ENCODE data around the gene ARHGEF16.

Gene ARHGEF16

GRCh38 chr1:3453891-3454810 lies at the start of gene ARHGEF16:
Gene ARHGEF16, plus strand, starts transcription at chr1:3454665. Its CDS starts 8,420 bp downstream, at chr1:3463085.
- peak; percentile 78 for DNase-seq (ENCODE audit: low spot score)

GRCh38 chr1:3404801-3405200 lies 49.7 kb upstream of the ARHGEF16 start:
- no peak for DNase-seq (ENCODE audit: low spot score)

- no peak for DNase-seq (ENCODE audit: low spot score)
These were observed 49.0 kb upstream of the ARHGEF16 start for GRCh38 chr1:3405491-3405890.

GRCh38 chr1:3405974-3406867 lies 48.2 kb upstream of the ARHGEF16 start:
- no peak for DNase-seq (ENCODE audit: low spot score)

- DNase-seq (ENCODE audit: low spot score) = no peak
These were observed 47.4 kb upstream of the ARHGEF16 start for GRCh38 chr1:3407021-3407420.

- no peak for DNase-seq (ENCODE audit: low spot score)
These were observed 45.7 kb upstream of the ARHGEF16 start for GRCh38 chr1:3408751-3409266.

- DNase-seq (ENCODE audit: low spot score) = no peak
These were observed 44.9 kb upstream of the ARHGEF16 start for GRCh38 chr1:3409366-3410141.

GRCh38 chr1:3410142-3410925 lies 44.1 kb upstream of the ARHGEF16 start:
- peak; percentile 95 for DNase-seq (ENCODE audit: low spot score)

- DNase-seq (ENCODE audit: low spot score) = no peak
These were observed 42.7 kb upstream of the ARHGEF16 start for GRCh38 chr1:3411806-3412205.

- no peak for DNase-seq (ENCODE audit: low spot score)
These were observed 42.1 kb upstream of the ARHGEF16 start for GRCh38 chr1:3412376-3412775.

GRCh38 chr1:3413975-3414710 lies 40.3 kb upstream of the ARHGEF16 start:
- no peak for DNase-seq (ENCODE audit: low spot score)

GRCh38 chr1:3415260-3416090 lies 39.0 kb upstream of the ARHGEF16 start:
- DNase-seq (ENCODE audit: low spot score) = no peak

GRCh38 chr1:3417082-3417739 lies 37.3 kb upstream of the ARHGEF16 start:
- DNase-seq (ENCODE audit: low spot score) = no peak

- no peak for DNase-seq (ENCODE audit: low spot score)
These were observed 36.5 kb upstream of the ARHGEF16 start for GRCh38 chr1:3417934-3418333.

GRCh38 chr1:3418600-3418999 lies 35.9 kb upstream of the ARHGEF16 start:
- no peak for DNase-seq (ENCODE audit: low spot score)

GRCh38 chr1:3419415-3420204 lies 34.9 kb upstream of the ARHGEF16 start:
- DNase-seq (ENCODE audit: low spot score) = peak; percentile 35

GRCh38 chr1:3420218-3420951 lies 34.1 kb upstream of the ARHGEF16 start:
- no peak for DNase-seq (ENCODE audit: low spot score)

Data from GM03348 (cell line).